Stimulated activated CD8-positive, alpha-beta memory T cell treated with anti-CD3 and anti-CD28 coated beads, Interleukin-15, amount 100 ng/mL, for 48 hours (primary cell): ENCODE data around the gene TOMM6.
A peak's percentile ranks its signal among the peaks of the same experiment; 100 is the strongest.

Experiments
- DNase-seq, 2 donors: peaks; one replicate each; pipeline ENCODE4 v3.0.0-alpha.2; 2020; ENCODE audit warnings: low read depth in 2 of 2

The TOMM6 gene

DNA sequence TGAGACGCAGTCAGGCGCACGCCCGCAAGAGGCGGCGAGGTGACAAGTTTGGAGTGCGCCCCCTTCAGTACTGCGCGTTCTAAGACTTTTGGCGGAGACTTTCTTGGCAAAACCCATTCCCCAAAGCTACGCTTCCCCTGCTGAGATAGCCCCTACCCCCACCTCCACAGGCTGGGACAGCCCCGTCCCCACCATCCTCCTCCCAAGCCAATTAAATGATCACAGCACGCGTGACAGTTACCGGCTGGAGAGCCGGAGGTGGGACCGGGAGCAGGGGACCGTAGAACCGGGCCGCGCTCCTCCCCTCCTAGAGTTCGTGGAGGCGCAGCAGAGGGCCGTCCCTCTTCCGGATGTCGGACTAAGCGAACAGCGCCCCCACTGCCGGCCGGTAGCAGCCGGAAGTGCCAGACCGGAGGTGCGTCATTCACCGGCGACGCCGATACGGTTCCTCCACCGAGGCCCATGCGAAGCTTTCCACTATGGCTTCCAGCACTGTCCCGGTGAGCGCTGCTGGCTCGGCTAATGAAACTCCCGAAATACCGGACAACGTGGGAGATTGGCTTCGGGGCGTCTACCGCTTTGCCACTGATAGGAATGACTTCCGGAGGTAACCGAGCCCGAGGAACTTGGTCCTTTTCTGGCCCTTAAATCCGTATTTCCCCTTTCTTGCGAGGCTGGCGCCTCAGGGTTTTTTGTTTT, at the start of gene TOMM6:
Gene TOMM6 (plus strand): TSS at position 476 of the 699 bp plus-strand sequence. CDS start 4 bp downstream, at position 480.
- peak; percentile 90 to 94 for DNase-seq

DNA sequence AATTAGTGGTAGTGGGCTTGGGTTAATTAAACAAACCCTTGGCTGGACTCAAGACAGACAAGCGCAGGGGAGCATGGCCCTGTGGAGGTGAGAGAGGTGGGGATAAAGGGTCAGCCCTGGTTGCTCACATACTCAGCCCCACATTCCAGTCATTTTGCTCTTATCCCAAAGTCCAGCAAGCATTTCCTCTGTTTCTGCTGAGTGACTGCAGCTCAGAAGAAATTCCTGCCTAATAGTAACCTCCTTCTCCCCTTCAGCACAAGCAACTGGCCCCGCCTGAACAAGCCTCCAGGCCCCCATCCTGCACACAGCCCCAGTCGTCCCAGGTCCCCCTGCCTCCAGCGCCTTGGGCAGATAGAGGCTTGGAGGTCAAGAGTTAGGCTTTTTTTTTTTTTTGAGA, 48.5 kb upstream of the TOMM6 start:
- DNase-seq = no peak

DNA sequence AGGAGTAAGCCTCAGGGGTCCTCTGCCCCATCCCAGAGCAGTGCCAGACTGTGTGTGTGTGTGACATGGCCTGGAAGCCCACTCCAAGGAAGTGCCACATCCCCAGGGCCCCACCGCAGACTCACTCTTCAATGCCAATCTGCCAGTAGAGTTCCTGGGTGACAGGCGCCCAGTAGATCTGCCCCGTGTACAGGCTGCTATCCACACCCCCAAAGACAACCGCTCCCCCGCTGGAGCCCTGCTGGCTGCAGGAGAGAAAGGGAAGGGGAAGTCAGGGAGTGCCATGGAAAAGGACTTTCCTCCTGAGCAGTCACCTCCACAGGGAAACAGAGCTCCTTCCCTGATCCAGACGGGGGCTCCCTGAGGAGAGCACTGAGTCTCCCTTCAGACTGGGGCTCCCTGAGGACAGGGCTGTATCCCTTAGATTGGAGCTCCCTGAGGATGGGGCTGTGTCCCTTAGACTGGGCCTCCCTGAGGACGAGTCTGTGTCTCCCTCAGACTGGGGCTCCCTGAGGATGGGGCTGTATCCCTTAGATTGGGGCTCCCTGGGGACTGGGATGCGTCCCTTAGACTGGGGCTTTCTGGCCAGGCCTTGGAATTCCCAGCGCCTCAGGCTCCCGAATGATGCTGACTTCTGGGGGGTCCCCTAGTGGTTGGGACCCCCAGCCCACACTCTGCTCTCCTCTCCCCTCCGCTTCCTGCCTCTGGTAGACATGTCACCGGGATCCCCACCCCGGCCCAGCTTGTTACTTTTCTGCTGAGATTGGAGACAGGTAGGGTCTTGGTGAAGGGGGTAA, 46.9 kb upstream of the TOMM6 start:
- no peak for DNase-seq

DNA sequence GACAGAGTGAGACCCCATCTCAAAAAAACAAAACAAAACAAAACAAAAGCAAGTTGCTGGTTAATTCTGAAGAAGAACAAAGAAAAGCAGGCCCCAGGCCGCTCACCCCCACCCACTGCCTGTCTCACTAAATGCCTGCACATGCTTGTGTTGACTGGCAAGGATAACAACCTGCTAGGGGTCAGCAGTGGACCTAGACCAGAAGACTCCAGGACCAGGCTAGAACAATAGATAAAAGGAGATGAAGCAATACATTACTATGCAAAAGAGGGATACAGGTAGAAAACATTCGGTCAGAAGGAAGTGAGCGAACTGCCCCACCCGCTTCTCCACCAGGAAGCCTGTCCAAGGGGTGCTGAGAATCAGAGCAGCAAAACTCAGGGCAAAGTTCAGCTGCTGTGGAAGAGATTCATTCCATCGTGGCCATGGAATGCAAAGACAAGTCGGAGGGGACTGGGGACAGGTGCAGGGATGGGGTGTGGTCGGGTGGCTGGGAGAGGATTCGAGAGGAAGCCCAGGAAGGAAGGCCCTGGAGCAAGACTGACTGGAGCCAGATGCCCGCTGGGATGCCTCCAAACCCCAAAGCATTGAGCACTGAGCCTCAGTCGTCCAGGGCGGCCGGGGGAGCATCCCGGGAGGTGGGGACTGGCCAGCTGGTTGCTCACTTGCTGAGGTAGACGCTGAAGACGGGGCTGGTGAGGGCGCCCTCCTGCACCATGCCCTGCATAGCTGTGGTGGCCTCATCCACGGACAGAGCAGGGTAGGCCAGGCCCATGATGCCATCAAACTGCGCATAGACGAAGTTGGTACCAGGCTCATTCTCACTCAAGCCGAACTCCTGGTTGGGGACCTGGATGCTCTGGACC, 45.6 kb upstream of the TOMM6 start:
- DNase-seq = no peak

DNA sequence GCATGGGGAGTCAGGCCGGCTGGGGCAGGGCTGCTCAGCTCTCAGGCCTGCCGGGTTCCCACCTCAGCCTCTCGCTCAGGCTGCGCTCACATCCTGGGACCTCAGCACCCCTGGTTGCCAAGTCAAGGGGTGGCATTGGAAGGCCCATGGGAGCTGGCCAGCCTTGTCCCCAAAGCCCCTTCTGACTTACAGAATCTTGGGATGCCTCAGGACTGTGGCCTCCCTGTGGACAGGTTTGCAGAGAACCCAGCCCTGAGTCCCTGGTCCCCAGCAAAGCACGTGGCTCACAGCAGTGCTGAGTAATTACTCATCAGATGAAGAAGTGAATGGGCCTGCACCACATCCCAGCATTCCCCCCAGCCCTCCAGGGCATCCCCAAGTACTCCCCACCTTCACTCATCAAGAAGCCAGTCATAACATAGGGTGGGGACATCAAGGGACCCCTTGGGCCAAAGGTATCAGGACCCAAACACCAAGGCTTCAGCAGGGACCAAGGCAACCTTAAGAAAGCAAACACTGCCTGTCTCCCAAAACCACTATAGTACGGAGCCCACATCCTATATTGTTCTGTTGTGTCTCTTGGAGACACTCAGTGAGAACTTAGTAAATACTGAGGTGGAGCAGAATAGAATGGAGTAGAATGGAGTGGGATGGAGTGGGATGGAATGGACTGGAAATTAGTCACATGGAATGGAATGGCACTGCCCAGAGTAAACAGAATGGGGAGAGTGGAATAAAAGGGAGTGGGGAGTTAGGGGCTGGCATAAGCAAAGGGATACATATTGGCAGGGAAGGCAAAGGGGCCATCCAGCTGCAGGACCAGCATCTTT, 43.9 kb upstream of the TOMM6 start:
- no peak for DNase-seq

DNA sequence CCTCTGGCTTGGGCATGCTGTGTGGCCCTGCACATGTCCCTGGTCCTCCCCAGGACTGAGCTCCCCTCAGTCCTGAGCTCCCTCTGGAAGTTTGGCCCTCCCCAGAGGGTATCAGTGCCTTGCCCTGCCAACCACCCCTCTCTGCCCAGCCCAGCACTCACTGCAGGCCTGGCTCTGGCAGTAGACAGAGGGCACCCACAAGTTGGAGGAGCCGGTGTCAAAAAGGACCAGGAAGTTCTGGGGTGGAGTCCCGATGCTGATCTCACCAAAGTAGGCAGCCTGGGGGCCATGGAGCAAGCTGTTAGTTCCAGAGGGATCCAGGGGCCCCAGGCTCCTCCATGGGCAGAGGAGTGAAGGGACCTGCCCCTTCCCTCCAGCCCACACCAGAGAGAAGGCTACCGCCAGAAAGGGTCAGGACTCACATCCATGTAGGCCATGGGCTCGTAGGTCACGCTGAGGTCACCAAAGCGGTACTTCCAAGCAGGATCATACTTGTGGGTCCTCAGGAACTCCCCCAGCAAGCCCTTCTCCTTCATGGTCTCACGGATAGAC, 43.2 kb upstream of the TOMM6 start:
- no peak for DNase-seq

DNA sequence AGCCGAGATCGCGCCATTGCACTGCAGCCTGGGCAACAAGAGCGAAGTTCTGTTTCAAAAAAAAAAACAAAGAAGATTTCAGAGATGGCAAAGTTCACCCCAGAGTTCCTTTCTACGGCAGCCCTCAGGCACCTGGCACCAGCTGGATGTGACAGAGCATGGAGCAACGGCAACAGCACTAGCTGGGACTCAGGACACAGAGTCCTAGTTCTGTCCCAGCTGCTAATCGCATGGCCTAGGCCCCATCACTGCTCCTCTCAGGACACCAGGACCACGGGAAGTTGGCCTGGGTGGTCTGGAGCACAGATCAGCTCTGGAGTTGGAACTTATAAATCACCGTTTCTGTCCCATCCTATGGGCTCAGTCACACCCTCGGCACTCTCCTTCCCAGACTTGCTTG, 41.4 kb upstream of the TOMM6 start:
- no peak for DNase-seq

DNA sequence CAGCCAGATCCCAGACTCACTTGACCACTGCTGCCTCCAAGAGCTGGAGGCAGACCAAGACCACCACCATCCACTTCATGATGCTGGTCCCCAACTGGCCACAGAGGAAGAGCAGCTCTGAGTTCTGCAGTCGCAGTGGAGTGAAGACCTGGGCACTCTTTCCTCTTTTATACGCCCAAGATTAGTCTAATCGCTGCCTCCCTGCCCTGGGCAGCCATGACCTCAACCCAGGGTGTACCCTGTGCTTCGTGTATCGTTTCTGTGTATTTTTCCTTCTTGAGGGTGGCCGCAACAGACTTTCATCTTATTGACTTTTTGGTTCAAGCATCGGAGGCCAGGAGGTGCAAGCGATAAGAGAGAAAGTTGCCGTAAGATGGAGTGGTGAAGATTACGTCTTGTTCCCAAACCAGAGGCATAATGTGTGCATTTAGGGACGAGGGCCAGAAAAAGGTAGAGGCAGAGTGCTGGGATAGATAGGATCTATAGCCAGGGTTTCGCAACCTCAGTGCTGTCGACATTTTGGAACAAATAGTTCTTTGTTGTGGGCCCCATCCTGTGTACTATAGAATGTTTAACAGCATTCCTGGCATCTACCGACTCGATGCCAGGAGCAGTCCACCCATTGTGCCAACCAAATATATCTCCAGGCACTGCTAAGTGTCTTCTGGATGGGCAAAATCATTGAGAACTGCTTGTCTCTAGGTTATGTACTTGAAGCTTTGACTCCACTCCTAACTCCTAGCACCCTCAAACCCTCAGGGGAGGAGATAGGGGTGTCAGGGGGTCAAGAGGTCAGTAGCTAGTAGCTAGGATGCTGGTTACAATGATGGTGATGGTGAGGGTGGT, 40.0 kb upstream of the TOMM6 start, which contains the start of gene PGC:
Gene PGC (minus strand): TSS at position 142 of the 846 bp plus-strand sequence. CDS start 63 bp downstream, at position 79.
- no peak for DNase-seq

DNA sequence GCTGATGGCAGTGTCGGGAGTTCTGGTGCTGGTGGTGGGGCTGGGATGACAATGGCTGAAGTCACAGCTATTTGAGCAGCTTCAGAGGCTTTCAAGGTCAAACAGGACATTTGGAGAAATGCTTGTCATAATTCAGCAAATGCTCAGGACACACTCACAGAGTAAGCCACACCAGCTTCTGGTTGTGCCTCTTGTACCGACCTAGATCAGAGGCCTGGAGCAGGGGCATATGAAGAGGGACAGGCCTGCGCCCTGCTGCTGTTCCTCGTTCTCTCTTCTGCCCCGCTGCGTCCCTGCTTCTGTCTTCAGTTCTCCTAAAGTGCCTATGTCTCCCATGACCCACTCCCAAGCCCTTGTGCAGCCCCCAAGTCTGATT, 39.4 kb upstream of the TOMM6 start:
- DNase-seq = no peak

DNA sequence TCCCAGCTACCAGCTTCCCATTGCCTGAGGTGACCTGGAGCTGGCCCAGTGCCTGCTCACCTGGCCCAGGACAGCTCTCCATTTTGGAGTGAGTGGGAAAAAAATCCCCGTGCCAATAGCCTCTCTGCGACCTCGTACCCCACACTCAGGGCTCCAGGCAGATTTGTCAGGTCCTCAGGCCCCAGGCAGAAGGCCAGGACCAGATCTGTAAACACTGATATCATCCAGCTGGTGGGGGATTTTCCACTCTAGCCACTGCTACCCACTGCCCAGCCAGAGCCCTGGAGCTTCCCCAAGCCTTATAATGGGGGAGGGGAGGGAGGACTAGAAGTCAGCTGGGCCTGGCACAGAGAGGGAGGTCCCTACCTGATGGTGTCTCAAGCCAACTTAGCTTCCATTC, 39.0 kb upstream of the TOMM6 start:
- no peak for DNase-seq

DNA sequence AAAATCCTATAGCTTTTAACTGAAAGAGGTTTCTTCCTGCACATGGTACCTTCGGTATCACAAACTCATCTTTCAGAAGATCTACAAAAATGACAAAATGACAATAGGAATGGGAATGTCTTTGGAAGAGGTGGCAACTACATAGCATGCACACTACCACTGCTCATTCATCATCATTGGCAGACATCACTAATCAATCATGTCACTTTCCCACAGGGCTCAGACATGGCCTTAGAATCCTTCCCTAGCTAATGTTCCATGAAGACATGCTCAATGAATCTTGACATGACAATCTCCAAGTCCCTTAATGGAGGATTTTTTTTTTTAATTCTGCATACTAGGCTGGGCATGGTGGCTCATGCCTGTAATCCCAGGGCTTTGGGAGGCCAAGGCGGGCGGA, 37.1 kb upstream of the TOMM6 start:
- no peak for DNase-seq

DNA sequence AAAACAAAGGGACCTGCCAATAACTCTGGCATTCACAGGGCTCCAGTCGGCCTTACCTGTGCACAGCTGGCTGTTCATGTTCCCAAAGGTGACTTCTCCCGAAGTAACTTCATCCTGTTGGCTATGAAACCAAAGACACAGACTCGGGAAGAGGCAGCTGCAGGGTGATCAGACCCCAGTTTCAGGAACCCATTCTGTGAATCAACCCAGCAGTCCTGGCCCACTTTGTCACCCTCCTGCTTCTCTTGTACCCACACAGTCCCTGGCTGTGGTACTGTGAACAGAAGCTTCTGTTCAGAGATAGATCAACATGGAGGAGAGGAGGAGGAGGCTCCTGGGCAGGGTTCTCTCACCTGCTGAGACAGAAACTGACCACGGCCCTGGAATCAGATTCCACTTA, 31.6 kb upstream of the TOMM6 start:
- no peak for DNase-seq

DNA sequence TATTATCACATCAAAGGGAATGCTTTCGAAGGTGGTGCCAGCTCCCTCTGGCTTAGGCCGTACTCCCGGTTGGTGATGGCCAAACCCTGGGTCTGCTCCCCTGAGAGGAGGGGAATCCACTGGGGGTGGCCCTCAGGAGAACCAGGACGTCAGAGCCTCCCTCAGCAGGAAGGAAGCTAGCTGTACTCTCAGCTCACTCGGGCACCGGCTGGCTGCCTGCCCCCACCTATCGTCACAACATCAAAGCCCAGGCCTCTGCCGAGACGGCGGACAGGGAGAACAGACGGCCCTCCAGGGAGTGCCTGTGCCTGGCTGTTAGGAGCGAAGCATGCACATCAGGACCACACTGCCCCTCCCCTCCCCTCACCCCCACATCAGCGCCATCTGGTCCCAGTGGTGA, 31.1 kb upstream of the TOMM6 start:
- no peak for DNase-seq

DNA sequence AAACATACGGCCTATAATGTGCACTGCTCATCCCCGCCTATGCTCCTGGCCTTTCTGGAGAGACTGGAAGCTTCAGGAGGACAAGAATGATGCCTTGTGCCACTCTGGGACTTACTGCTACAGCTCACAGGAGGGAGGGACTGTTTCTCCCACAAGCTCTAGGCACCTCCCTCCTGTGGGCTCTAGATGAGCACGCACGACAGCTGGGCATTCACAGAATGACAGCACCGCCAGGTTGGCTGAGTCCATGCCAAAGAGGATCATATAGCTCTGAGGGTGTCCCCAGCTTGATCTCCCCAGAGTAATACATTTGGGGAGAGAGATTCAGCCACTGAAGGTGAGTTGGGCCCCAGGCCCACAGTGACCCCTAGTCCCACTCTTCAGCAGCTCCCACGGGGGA, 30.2 kb upstream of the TOMM6 start:
- no peak for DNase-seq

DNA sequence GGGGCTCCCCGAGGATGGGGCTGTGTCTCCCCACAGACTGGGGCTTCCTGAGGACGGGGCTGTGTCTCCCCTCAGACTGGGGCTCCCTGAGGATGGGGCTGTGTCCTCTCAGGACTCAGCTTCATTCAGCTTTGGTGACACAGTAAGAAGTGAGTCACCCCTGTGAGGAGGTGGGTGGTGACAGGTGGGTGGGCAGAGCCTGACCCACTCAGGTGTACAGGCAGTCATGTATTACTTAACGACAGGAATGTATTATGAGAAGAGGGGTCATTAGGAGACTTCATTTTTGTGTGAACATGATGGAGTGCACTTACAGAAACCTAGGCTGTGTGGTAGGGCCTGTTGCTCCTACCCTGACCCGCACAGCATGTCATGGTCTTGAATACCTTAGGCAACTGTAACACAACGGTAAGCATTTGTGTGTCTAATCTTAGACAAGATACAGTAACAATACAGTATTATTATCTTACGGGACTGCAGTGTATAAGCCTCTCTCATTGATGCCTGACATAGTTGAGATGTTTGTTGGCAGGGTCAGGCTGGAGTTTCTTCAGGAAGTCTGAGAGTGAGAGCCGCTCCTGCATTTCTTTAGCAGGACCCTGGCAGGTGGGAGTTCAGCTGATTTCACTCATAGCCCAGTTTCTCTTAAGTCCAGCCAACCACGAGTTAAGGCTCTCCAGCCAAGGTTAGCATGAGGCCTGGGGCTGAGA, 29.4 kb upstream of the TOMM6 start:
- no peak for DNase-seq

DNA sequence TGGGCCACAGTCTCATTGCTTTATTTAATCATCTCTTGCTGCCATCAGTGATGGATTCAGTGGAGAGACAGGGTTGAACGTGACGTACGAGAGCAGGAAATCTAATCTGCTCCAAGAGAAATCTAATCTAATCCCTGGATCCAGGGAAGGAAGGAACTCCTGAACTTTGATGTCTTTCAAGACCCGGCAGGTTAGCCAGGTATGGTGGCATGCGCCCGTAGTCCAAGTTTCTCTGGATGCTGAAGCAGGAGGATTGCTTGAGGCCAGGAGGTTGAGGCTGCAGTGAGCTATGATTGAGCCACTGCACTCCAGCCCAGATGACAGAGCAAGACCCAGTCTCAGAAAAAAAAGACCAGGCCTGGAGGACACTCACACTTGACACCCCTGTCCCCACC, 28.9 kb upstream of the TOMM6 start:
- no peak for DNase-seq

DNA sequence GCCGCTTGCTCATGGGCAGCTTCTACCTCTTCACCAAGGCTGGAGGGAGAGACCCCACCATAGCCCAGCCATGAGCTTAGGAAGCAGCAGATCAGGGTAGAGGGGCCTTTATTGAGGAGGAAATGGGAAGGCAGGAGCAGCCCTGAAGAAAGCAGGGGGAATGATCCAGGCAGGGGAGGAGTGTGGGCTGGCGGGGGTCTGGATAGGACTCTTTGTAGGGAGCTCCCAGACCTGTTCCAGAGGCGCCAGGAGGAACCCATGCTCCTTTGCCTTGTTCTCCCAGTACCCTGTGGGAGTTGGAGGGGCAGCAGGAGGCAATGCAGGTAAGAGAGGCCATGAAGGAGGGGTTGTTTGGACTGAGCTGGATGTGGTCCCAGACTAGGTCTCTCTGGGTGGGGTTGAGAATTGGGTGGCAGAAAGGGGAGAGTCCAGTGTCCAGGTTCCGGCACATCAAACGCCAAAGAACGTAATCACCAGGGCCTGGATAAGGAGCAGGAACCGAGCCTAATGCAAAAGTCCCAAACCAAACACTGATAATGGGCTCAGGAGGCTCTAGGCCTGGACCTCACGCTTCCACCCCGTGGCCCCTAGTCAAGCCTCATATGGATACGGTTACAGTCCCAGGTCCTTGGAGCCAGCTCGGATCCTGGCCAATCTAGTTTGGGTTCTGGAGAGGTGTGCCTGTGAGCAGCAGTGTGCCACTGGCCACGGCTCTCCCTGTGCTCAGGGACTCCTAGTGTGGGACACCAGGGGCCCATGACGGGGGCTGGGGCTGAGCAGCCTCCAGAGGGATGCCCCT, 28.2 kb upstream of the TOMM6 start:
- DNase-seq = no peak

DNA sequence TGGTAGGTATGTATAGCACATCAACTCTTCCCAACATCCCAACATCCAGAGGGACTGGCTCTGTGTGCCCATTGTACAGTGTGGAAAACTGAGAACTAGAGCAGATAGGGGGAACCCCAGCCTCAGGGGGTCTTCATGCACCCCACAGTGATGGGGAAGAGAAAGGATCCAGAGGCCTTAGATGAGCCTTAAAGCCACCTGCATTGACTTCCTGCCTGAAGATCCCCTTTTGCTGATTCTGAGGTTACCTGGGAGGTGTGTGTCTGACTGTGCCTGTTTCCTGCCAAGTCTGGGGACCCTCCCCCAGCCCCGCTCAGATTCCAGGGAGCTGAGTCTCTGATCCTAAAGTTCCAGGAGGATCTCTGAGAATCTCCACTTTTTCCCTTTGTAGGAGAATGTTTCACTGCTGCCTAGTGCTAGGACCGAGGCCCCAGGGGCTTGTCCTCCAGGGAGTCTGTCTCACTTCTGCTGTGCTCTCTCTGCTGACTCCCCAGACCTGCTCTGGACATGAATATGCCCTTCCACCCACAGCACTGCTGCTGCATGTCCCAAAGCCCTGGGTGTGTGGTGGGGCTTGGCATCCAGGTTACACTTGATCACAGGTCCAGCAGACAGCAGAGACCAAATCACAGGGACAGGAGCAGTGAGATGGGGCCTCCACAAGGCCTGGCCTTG, 27.5 kb upstream of the TOMM6 start:
- no peak for DNase-seq
